CD14-positive monocyte (primary cell): Measurements from ENCODE around the gene VAV2. TPM values are rescaled to one million over a fixed set of nuclear protein-coding genes. Genes with fewer than 3 reads are reported as not detected.

ENCODE experiments used
- DNase-seq, 3 donors: peaks; one replicate each; pipeline ENCODE4 v3.0.0-alpha.2; 2011 to 2022
- H2AFZ ChIP-seq: 2 replicates; pipeline ENCODE4 v1.6.0; 2012; ENCODE audit warnings: mild to moderate bottlenecking, low read depth, low read length, inconsistent platforms; ENCODE audit not compliant: insufficient read depth, poor library complexity, severe bottlenecking
- H3K27ac ChIP-seq, 2 donors: 1 replicate in 1 of 2; 2 replicates in 1 of 2; pipeline ENCODE4 v1.5.1; 2012 to 2013; ENCODE audit warnings: low read length in 2 of 2, control low read depth in 1 of 2, inconsistent platforms in 1 of 2, low read depth in 1 of 2, mild to moderate bottlenecking in 1 of 2
- H3K27me3 ChIP-seq, 2 donors: one replicate each; pipeline versions ENCODE4 v1.6.0 to v1.6.1; 2011 to 2013; ENCODE audit warnings: low read length in 2 of 2; ENCODE audit not compliant: control insufficient read depth in 2 of 2, insufficient read depth in 2 of 2
- H3K36me3 ChIP-seq, 2 donors: replicated peaks in 1 of 2; 1 replicate in 1 of 2; 2 replicates in 1 of 2; pipeline versions ENCODE4 v1.5.1 to v1.6.1; 2012 to 2013; ENCODE audit warnings: low read length in 2 of 2, control low read depth in 1 of 2, inconsistent platforms in 1 of 2, mild to moderate bottlenecking in 1 of 2; ENCODE audit not compliant: insufficient read depth in 2 of 2, control insufficient read depth in 1 of 2
- H3K4me1 ChIP-seq, 2 donors: 1 replicate in 1 of 2; 2 replicates in 1 of 2; pipeline versions ENCODE4 v1.5.1 to v1.6.1; 2012 to 2013; ENCODE audit warnings: low read length in 2 of 2, control low read depth in 1 of 2, inconsistent platforms in 1 of 2, mild to moderate bottlenecking in 1 of 2, moderate library complexity in 1 of 2; ENCODE audit not compliant: insufficient read depth in 2 of 2, control insufficient read depth in 1 of 2
- H3K4me2 ChIP-seq: replicated peaks from 2 replicates; pipeline ENCODE3; 2012; ENCODE audit warnings: low read length, moderate library complexity, mild to moderate bottlenecking; ENCODE audit not compliant: poor library complexity, severe bottlenecking; ENCODE audit errors: extremely low read depth
- H3K4me3 ChIP-seq, 3 experiments: fragments of 200-600 bp in 1 of 3; sonication (generic) in 1 of 3; replicated peaks in 1 of 3; 1 replicate in 2 of 3; 2 replicates in 1 of 3; pipeline ENCODE4 v1.5.1; 2011 to 2013; ENCODE audit warnings: low read length in 3 of 3, mild to moderate bottlenecking in 3 of 3, control low read depth in 2 of 3, low read depth in 2 of 3, inconsistent platforms in 1 of 3, moderate library complexity in 1 of 3
- H3K79me2 ChIP-seq: 2 replicates; pipeline ENCODE4 v1.6.0; 2012; ENCODE audit warnings: mild to moderate bottlenecking, control low read depth, inconsistent platforms, low read length, moderate library complexity; ENCODE audit not compliant: insufficient read depth
- H3K9ac ChIP-seq: 2 replicates; pipeline ENCODE4 v1.6.0; 2017; ENCODE audit warnings: low read length, mild to moderate bottlenecking; ENCODE audit not compliant: insufficient read depth, poor library complexity, severe bottlenecking
- H3K9me3 ChIP-seq, 2 donors: replicated peaks in 1 of 2; 1 replicate in 1 of 2; 2 replicates in 1 of 2; pipeline versions ENCODE4 v1.5.1 to v1.6.1; 2012 to 2013; ENCODE audit warnings: low read length in 2 of 2, control low read depth in 1 of 2; ENCODE audit not compliant: control insufficient read depth in 1 of 2, insufficient read depth in 1 of 2
- H4K20me1 ChIP-seq: 2 replicates; pipeline ENCODE4 v1.6.0; 2012; ENCODE audit warnings: mild to moderate bottlenecking, low read length, control low read depth, moderate library complexity; ENCODE audit not compliant: insufficient read depth
- H3K27ac Mint-ChIP-seq, 7 donors: one replicate each; pipeline ENCODE4 v1.8.0; 2020; ENCODE audit warnings: mild to moderate bottlenecking in 7 of 7, mixed read lengths in 7 of 7, moderate library complexity in 6 of 7, inconsistent platforms in 2 of 7
- H3K27me3 Mint-ChIP-seq, 3 donors: one replicate each; pipeline ENCODE4 v1.8.0; 2021 to 2022; ENCODE audit warnings: low read depth in 3 of 3, mild to moderate bottlenecking in 3 of 3, mixed read lengths in 3 of 3, moderate library complexity in 3 of 3, inconsistent platforms in 1 of 3
- H3K36me3 Mint-ChIP-seq, 2 donors: one replicate each; pipeline ENCODE4 v1.8.0; 2020; ENCODE audit warnings: mixed read lengths in 2 of 2, inconsistent platforms in 1 of 2, mild to moderate bottlenecking in 1 of 2
- H3K4me1 Mint-ChIP-seq: one replicate; pipeline ENCODE4 v1.8.0; 2020; ENCODE audit warnings: mild to moderate bottlenecking, mixed read lengths
- H3K4me3 Mint-ChIP-seq, 2 donors: one replicate each; pipeline ENCODE4 v1.8.0; 2020; ENCODE audit warnings: mild to moderate bottlenecking in 2 of 2, mixed read lengths in 2 of 2, moderate library complexity in 1 of 2
- H3K9me3 Mint-ChIP-seq, 7 donors: one replicate each; pipeline ENCODE4 v1.8.0; 2020 to 2022; ENCODE audit warnings: mixed read lengths in 7 of 7, mild to moderate bottlenecking in 6 of 7, moderate library complexity in 6 of 7, inconsistent platforms in 2 of 7
- CTCF ChIP-seq: fragments of 200-600 bp; IDR thresholded peaks from one replicate; pipeline ENCODE4 v1.8.0; 2022; ENCODE audit warnings: antibody characterized with exemption, mild to moderate bottlenecking
- WGBS: methylation state at CpG from one replicate; pipeline ENCODE4 v1.1.5; 2013; ENCODE audit warnings: missing lambda C conversion rate; ENCODE audit not compliant: insufficient coverage; 5-methylcytosine and 5-hydroxymethylcytosine counted together
- intact Hi-C, 2 donors: fragments of 100-400 bp; cut with micrococcal nuclease; formaldehyde crosslinking; loops; one replicate each; pipeline versions ENCODE4 v1.15.0 to v1.15.1; 2023
- polyA plus RNA-seq, 3 donors: library from polyadenylated mRNA; depleted of rRNA in 1 of 3; unstranded in 2 of 3; stranded (reverse) in 1 of 3; fragments of 300-500 nt in 2 of 3; fragments of >200 nt in 1 of 3; fragmentation: Illumina TruSeq in 2 of 3; gene quantifications; 1 replicate in 2 of 3; 2 replicates in 1 of 3; pipeline ENCODE4 v1.2.3, GENCODE V29; 2012 to 2021

VAV2 gene
- polyA plus RNA-seq, 3 donors, result 2.3 to 13.6 (median 2.3) TPM

GRCh38 chr9:133927041-133927440 lies 65.1 kb downstream of the VAV2 start:
- no peaks in the 10 kb centered on the region for H3K36me3 ChIP-seq
- H3K4me3 Mint-ChIP-seq, result no peak overlapping the region
- peaks cover 13 to 28% of the 10 kb centered on the region in 2 donors for H3K36me3 Mint-ChIP-seq
- no peaks in the 10 kb centered on the region for H3K9me3 ChIP-seq
- H3K27me3 ChIP-seq, result no peaks in the 10 kb centered on the region
- H3K4me2 ChIP-seq, result no peak overlapping the region
- no peaks in the 10 kb centered on the region for H3K79me2 ChIP-seq
- WGBS, result 81% methylated on average over 6 of the region's 6 CpGs
- H3K27ac ChIP-seq, result no peak overlapping the region
- DNase-seq, result no peak
- no peak for TF ChIP-seq CTCF
- peak overlapping the region in 1 of 7 donors; percentile 25 for H3K27ac Mint-ChIP-seq
- peaks cover 0 to 4% (median 2%) of the 10 kb centered on the region in 3 donors for H3K27me3 Mint-ChIP-seq
- H3K4me1 ChIP-seq, result no peaks in the 10 kb centered on the region
- H3K4me1 Mint-ChIP-seq, result no peaks in the 10 kb centered on the region
- H3K4me3 ChIP-seq, result no peak overlapping the region
- H4K20me1 ChIP-seq, result peaks cover 73% of the 10 kb centered on the region
- H2AFZ ChIP-seq, result no peak overlapping the region
- H3K9me3 Mint-ChIP-seq, result peaks cover 0 to 2% (median 0%) of the 10 kb centered on the region in 7 donors
- intact Hi-C loops, result no loop called here
- no peak overlapping the region for H3K9ac ChIP-seq

- Mint-ChIP-seq H3K4me3 (peak overlapping the region in 1 of 2 donors; percentile 44), H3K36me3 (peaks cover 13 to 32% of the 10 kb centered on the region in 2 donors), H3K27ac (peak overlapping the region in 1 of 7 donors; percentile 21), H3K27me3 (peaks cover 0 to 4% (median 2%) of the 10 kb centered on the region in 3 donors), H3K9me3 (peaks cover 0 to 2% (median 0%) of the 10 kb centered on the region in 7 donors), H3K4me1 (no peaks in the 10 kb centered on the region)
- Histone ChIP-seq H3K9me3 (no peaks in the 10 kb centered on the region), H3K27ac (no peak overlapping the region), H3K4me1 (no peaks in the 10 kb centered on the region), H3K4me2 (no peak overlapping the region), H3K9ac (no peak overlapping the region), H4K20me1 (peaks cover 73% of the 10 kb centered on the region), H3K36me3 (no peaks in the 10 kb centered on the region), H3K4me3 (no peak overlapping the region), H3K27me3 (no peaks in the 10 kb centered on the region), H3K79me2 (no peaks in the 10 kb centered on the region), H2AFZ (no peak overlapping the region)
- intact Hi-C loops, result no loop called here
- DNase-seq, result no peak
- TF ChIP-seq CTCF, result no peak
- 96% methylated on average over 8 of the region's 9 CpGs for WGBS
Measured at GRCh38 chr9:133926165-133926856, 65.8 kb downstream of the VAV2 start.
